Colonic mucosa (tissue), 4 donors: ENCODE results near the gene RPL9. TPM values are rescaled to one million over a fixed set of nuclear protein-coding genes. Genes with fewer than 3 reads are reported as not detected.

Experiments
- DNase-seq: peaks from one replicate; pipeline ENCODE4 v3.0.0-alpha.2; 2020
- H3K27ac ChIP-seq: fragments of 200-600 bp; one replicate; pipeline ENCODE4 v1.8.0; 2021
- H3K27me3 ChIP-seq: fragments of 200-600 bp; one replicate; pipeline ENCODE4 v1.8.0; 2021
- H3K36me3 ChIP-seq: fragments of 200-600 bp; one replicate; pipeline ENCODE4 v1.8.0; 2021
- H3K4me1 ChIP-seq: fragments of 200-600 bp; one replicate; pipeline ENCODE4 v1.8.0; 2021; ENCODE audit warnings: mild to moderate bottlenecking
- H3K4me3 ChIP-seq: fragments of 200-600 bp; one replicate; pipeline ENCODE4 v1.8.0; 2021
- H3K9ac ChIP-seq, 2 donors: one replicate each; pipeline ENCODE4 v1.7.0; 2013; ENCODE audit warnings: control low read depth in 2 of 2, low read depth in 2 of 2, low read length in 2 of 2
- H3K9me3 ChIP-seq: fragments of 200-600 bp; one replicate; pipeline ENCODE4 v1.8.0; 2021
- CTCF ChIP-seq: fragments of 200-600 bp; IDR thresholded peaks from one replicate; pipeline ENCODE4 v1.8.0; 2022; ENCODE audit warnings: antibody characterized with exemption, mild to moderate bottlenecking
- intact Hi-C: fragments of 100-400 bp; cut with DNase I; formaldehyde crosslinking; loops from one replicate; pipeline ENCODE4 v1.14.1; 2022
- total RNA-seq, 2 donors: library from RNA; stranded (reverse); fragmentation: NEBNext Ultra II Directional in 1 of 2; extraction: Animal tissue kit (Norgen Biotek cat#: 25700) in 1 of 2; gene quantifications; one replicate each; pipeline ENCODE4 v1.2.1, GENCODE V29; 2021
- donor health status: healthy.
- donor health status: DM: no; HTN: no; CAD: no.
- donor health status: DM: no; HTN: no; CAD: no.

The RPL9 gene
- total RNA-seq, 2 donors from 2014 or later = 1,123 to 1,383 TPM

- intact Hi-C loops = no loop called here
- no peak for TF ChIP-seq CTCF
- H3K27ac ChIP-seq = no peak overlapping the region
Measured at GRCh38 chr4:39484582-39485272, 26.0 kb upstream of the RPL9 start.

DNA sequence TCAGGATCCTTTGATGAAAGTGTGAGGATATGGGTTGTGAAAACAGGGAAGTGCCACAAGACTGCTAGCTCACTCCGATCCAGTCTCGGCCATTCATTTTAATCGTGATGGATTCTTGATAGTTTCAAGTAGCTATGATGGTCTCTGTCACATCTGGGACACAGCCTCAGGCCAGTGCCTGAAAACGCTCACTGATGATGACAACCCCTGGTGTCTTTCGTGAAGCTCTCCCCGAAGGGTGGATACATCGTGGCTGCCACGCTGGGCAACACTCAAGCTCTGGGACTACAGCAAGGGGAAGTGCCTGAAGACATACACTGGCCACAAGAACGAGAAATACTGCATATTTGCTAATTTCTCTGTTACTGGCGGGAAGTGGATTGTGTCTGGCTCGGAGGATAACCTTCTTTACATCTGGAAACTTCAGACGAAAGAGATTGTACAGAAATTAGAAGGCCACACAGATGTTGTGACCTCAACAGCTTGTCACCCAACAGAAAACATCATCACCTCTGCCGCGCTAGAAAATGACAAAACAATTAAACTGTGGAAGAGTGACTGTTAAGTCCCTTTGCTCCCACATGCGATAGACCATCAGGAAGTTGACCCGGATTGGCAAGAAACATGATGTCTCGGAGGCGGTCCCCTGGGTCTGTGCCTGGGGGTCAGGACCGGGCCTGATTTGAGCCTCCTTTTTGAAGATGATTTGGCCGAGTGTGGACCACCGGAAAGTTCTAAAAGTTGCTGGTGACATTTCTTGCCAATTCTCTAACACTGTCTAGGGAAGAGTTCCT is 22.4 kb upstream of the RPL9 start:
- Histone ChIP-seq H3K27ac (no peak overlapping the region), H3K36me3 (no peaks in the 10 kb centered on the region), H3K4me3 (no peak overlapping the region), H3K9ac (no peak overlapping the region), H3K4me1 (no peaks in the 10 kb centered on the region), H3K27me3 (no peaks in the 10 kb centered on the region), H3K9me3 (no peaks in the 10 kb centered on the region)
- no peak for TF ChIP-seq CTCF
- no peak for DNase-seq
- intact Hi-C loops = no loop called here

More at GRCh38 chr4:39484582-39485272, 26.0 kb upstream of the RPL9 start:
- no peaks in the 10 kb centered on the region for H3K4me1 ChIP-seq
- H3K36me3 ChIP-seq = no peaks in the 10 kb centered on the region
- no peak for DNase-seq
- H3K9ac ChIP-seq = no peak overlapping the region
- H3K4me3 ChIP-seq = no peak overlapping the region
- no peaks in the 10 kb centered on the region for H3K27me3 ChIP-seq
- H3K9me3 ChIP-seq = no peaks in the 10 kb centered on the region

- H3K27ac ChIP-seq = no peak overlapping the region
- H3K4me3 ChIP-seq = no peak overlapping the region
- no peaks in the 10 kb centered on the region for H3K36me3 ChIP-seq
- intact Hi-C loops = no loop called here
- H3K9ac ChIP-seq = no peak overlapping the region
- TF ChIP-seq CTCF = no peak
- no peaks in the 10 kb centered on the region for H3K27me3 ChIP-seq
- no peaks in the 10 kb centered on the region for H3K9me3 ChIP-seq
- no peak for DNase-seq
- H3K4me1 ChIP-seq = no peaks in the 10 kb centered on the region
Measured at GRCh38 chr4:39480251-39480650, 21.5 kb upstream of the RPL9 start.

DNA sequence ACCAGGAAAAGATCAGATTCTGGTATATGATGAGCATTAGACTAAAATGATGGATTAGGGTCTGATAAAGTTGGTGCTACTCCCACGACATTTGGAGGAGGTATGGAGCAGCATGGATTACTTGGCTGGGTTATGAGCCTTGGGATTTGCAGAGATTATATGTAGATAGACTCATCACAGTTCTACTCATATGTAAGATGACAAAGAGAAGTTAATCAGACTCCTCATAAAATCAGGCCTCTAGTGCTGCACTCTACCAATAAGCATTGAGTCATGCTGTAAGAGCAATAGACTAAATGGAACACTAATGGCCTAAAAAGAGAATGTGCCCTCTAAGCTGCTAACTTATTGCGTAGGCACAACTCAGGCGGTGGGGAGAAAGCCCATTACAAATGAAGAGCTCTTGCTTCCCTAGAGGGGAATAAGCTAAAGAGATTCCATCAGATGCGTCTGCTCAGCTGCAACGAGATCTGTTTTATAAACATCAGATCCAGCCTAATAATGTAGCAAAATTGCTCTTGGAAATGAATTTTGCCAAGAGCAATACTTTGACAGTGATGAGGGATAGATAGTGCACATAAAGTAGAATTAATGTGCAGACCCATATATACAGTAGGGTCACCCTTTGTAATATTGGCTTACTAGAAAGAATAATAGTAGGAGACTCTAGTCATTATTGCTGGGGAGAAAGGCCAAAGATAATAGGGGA is 17.6 kb upstream of the RPL9 start:
- no peaks in the 10 kb centered on the region for H3K36me3 ChIP-seq
- no peak for DNase-seq
- H3K4me3 ChIP-seq = no peak overlapping the region
- no peaks in the 10 kb centered on the region for H3K9me3 ChIP-seq
- no peak for TF ChIP-seq CTCF
- no peaks in the 10 kb centered on the region for H3K4me1 ChIP-seq
- H3K27ac ChIP-seq = no peak overlapping the region
- no peaks in the 10 kb centered on the region for H3K27me3 ChIP-seq
- intact Hi-C loops = no loop called here
- no peak overlapping the region for H3K9ac ChIP-seq

DNA sequence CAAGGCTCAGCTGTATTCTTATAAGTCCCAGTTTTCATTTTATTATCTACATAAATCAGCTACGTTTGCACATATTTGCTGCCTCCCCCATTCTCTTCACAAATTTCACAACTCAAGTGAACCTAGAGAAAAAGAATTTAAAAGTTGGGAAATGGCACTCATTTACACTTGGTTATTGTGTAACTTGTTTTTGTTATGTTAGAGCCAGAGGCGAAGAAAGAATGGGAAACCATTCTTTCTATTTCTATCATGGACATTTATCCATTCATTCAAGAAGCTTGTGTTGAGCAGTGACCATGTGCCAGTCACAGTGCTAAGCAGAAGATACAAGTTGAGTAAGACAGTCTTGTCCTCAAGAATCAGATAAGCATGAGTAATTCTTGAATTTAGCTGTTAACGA is 13.7 kb upstream of the RPL9 start:
- no peak for DNase-seq
- TF ChIP-seq CTCF = no peak
- Histone ChIP-seq H3K9ac (no peak overlapping the region), H3K9me3 (no peaks in the 10 kb centered on the region), H3K27me3 (no peaks in the 10 kb centered on the region), H3K4me1 (no peaks in the 10 kb centered on the region), H3K36me3 (no peaks in the 10 kb centered on the region), H3K27ac (no peak overlapping the region), H3K4me3 (no peak overlapping the region)
- intact Hi-C loops = no loop called here
